ENCODE measurements around the gene MAPK10.

DNA sequence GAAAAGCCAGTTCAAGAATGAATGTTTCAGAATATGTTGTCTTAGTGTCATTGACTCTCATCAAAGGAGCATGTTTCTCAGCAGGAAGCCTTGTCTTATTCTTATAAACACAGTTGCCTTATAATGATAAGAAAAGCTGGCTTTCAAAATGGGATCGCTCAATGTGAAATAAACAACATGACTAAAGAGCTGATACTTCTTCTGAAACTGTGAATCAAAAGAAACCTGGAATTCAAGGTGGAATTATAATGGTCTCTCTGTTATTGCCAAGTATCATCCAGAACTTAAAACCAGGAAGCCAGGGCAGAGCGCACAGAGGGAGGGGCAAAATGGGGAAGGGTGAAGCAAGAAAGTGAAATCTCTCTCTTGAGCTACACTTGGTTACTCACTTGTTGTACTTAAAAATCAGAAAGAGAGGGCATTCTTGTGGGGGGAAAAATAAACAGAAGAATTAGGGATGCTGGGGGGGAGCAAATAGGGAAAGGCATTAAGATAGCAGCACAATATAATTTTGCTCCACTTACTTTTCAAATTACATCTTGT lies 270.0 kb downstream of the MAPK10 start:
- no peak for TF ChIP-seq POLR2AphosphoS5 (IDR thresholded peaks at IDR 0.05; ENCODE audit: low read depth)
- TF ChIP-seq, protein P1, sequence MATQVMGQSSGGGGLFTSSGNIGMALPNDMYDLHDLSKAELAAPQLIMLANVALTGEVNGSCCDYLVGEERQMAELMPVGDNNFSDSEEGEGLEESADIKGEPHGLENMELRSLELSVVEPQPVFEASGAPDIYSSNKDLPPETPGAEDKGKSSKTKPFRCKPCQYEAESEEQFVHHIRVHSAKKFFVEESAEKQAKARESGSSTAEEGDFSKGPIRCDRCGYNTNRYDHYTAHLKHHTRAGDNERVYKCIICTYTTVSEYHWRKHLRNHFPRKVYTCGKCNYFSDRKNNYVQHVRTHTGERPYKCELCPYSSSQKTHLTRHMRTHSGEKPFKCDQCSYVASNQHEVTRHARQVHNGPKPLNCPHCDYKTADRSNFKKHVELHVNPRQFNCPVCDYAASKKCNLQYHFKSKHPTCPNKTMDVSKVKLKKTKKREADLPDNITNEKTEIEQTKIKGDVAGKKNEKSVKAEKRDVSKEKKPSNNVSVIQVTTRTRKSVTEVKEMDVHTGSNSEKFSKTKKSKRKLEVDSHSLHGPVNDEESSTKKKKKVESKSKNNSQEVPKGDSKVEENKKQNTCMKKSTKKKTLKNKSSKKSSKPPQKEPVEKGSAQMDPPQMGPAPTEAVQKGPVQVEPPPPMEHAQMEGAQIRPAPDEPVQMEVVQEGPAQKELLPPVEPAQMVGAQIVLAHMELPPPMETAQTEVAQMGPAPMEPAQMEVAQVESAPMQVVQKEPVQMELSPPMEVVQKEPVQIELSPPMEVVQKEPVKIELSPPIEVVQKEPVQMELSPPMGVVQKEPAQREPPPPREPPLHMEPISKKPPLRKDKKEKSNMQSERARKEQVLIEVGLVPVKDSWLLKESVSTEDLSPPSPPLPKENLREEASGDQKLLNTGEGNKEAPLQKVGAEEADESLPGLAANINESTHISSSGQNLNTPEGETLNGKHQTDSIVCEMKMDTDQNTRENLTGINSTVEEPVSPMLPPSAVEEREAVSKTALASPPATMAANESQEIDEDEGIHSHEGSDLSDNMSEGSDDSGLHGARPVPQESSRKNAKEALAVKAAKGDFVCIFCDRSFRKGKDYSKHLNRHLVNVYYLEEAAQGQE (IDR thresholded peaks at IDR 0.05; ENCODE audit: unreplicated experiment) = no peak

Measured in GM23338 (cell line).